HL-60 (cell line): ENCODE data around the gene PADI2.

Experiments
- DNase-seq, 2 experiments: peaks; one replicate each; pipeline ENCODE4 v3.0.0-alpha.2; 2010 to 2020; ENCODE audit warnings: low read depth in 1 of 2, low spot score in 1 of 2
- H3K27ac ChIP-seq: fragments of 250-450 bp; sonication (Bioruptor Pico); replicated peaks from 2 replicates; pipeline ENCODE4 v1.5.1; 2020; ENCODE audit warnings: mild to moderate bottlenecking, moderate library complexity
- H3K27me3 ChIP-seq: fragments of 250-450 bp; sonication (Bioruptor Pico); 2 replicates; pipeline ENCODE4 v1.5.1; 2021; ENCODE audit warnings: mild to moderate bottlenecking, moderate library complexity; ENCODE audit not compliant: insufficient read depth, poor library complexity, severe bottlenecking
- H3K4me3 ChIP-seq: replicated peaks from 2 replicates; pipeline ENCODE4 v1.5.1; 2011; ENCODE audit warnings: mild to moderate bottlenecking, control low read depth, low read length; ENCODE audit not compliant: insufficient read depth
- CTCF ChIP-seq: IDR thresholded peaks from one replicate; pipeline ENCODE4 v1.5.1; 2011; ENCODE audit warnings: low read length, control low read depth, inconsistent platforms; ENCODE audit not compliant: insufficient read depth
- GABPA ChIP-seq: IDR thresholded peaks from 2 replicates; pipeline ENCODE4 v1.6.1; 2012; ENCODE audit warnings: low read depth
- POLR2AphosphoS5 ChIP-seq: IDR thresholded peaks from 2 replicates; pipeline ENCODE4 v1.6.1; 2012; ENCODE audit warnings: low read depth
- SPI1 ChIP-seq: IDR thresholded peaks from 2 replicates; pipeline ENCODE4 v1.6.1; 2012; ENCODE audit warnings: low read depth, mild to moderate bottlenecking, borderline replicate concordance
- TF ChIP-seq, protein P1 (sequence below): IDR thresholded peaks from 2 replicates; pipeline ENCODE4 v1.6.1; 2012; ENCODE audit warnings: low read depth; ENCODE audit not compliant: insufficient replicate concordance

Gene PADI2

DNA sequence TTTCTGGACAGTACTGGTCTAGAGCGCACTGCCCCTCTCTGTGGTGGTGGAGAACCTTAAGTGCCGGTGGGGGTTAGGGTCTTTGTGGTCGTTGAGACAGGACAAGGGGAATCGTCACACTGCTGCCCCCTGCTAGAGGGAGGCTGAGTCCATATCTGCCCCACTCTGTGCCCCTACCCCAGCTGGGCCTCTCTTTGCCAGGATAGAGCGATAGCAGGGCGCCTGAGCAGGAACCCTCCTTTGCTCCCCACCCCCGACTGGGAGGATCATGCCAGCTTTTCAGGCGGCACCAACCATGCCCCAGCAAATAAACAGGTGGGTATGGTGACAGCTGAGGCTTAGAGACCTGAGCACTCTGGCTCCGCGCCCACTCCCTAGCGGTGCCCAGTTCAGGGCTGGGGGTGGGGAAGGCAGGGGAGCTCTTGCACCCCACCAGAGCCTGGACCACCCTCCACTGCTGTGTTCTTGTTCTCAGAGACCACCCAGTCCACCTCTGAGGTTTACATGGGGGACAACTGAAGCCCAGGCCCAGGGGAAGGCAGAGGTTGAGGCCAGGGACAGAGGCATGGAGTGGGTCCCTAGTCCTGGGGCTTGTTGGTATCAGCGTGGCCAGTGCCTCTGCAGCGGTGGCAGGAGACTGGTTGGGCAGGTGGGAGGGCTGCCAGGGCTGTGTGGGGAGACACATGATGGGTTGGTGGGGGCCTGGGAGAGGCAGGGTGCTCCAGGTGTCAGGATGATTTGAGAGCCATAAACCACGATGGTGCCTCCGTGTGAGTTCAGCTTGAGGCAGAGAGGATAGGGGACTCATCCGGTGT, 1.6 kb downstream of the PADI2 start:
- Histone ChIP-seq H3K27me3 (no peaks in the 10 kb centered on the region), H3K27ac (no peak overlapping the region), H3K4me3 (no peak overlapping the region)
- DNase-seq: no peak
- no peak for TF ChIP-seq GABPA
- TF ChIP-seq CTCF: no peak
- TF ChIP-seq, protein P1, sequence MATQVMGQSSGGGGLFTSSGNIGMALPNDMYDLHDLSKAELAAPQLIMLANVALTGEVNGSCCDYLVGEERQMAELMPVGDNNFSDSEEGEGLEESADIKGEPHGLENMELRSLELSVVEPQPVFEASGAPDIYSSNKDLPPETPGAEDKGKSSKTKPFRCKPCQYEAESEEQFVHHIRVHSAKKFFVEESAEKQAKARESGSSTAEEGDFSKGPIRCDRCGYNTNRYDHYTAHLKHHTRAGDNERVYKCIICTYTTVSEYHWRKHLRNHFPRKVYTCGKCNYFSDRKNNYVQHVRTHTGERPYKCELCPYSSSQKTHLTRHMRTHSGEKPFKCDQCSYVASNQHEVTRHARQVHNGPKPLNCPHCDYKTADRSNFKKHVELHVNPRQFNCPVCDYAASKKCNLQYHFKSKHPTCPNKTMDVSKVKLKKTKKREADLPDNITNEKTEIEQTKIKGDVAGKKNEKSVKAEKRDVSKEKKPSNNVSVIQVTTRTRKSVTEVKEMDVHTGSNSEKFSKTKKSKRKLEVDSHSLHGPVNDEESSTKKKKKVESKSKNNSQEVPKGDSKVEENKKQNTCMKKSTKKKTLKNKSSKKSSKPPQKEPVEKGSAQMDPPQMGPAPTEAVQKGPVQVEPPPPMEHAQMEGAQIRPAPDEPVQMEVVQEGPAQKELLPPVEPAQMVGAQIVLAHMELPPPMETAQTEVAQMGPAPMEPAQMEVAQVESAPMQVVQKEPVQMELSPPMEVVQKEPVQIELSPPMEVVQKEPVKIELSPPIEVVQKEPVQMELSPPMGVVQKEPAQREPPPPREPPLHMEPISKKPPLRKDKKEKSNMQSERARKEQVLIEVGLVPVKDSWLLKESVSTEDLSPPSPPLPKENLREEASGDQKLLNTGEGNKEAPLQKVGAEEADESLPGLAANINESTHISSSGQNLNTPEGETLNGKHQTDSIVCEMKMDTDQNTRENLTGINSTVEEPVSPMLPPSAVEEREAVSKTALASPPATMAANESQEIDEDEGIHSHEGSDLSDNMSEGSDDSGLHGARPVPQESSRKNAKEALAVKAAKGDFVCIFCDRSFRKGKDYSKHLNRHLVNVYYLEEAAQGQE: no peak
- TF ChIP-seq SPI1: no peak
- TF ChIP-seq POLR2AphosphoS5: no peak

DNA sequence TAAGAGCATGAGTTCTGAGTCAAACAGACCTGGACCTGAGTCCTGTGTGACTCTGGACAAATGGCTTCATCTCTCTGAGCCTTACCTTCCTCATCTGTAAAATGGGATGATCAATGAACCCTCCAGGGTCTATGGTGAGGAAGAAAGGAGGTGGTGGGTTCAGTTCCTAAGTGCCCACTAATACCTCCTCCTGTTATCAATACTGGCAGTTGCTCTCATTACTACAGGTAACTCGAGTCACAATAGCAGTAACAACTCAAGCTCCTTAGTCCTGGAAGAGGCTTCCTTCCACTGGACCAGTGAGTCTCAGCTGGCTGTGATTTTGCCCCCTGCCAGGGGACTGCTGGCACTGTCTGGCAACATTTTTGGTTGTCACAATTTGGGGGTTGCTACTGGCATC, 2.6 kb downstream of the PADI2 start:
- Histone ChIP-seq H3K4me3 (no peak overlapping the region), H3K27me3 (no peaks in the 10 kb centered on the region)
- TF ChIP-seq, protein P1: no peak
- TF ChIP-seq POLR2AphosphoS5: no peak

GRCh38 chr1:17113963-17114362, 5.3 kb downstream of the PADI2 start:
- Histone ChIP-seq H3K27ac (no peak overlapping the region), H3K4me3 (no peak overlapping the region), H3K27me3 (no peaks in the 10 kb centered on the region)
- TF ChIP-seq, protein P1: no peak
- TF ChIP-seq GABPA (no peak), SPI1 (no peak), CTCF (no peak), POLR2AphosphoS5 (no peak)
- DNase-seq: no peak

More for the DNA sequence above, 2.6 kb downstream of the PADI2 start:
- no peak overlapping the region for H3K27ac ChIP-seq
- DNase-seq: no peak
